Measurements from ENCODE around the gene REV3L. TPM values are rescaled to one million over a fixed set of nuclear protein-coding genes. Genes with fewer than 3 reads are reported as not detected.

The REV3L gene
- total RNA-seq, 1 experiment from 2014 or later = 5.3 TPM

GRCh38 chr6:111524735-111525134 is 41.7 kb upstream of the REV3L start:
- H3K27ac ChIP-seq (ENCODE audit: insufficient read length, low read depth, low read length) = no peak overlapping the region

More at GRCh38 chr6:111524735-111525134, 41.7 kb upstream of the REV3L start:
- no peak overlapping the region for H2BK15ac ChIP-seq (ENCODE audit: low read depth, low read length)
- no peak overlapping the region for H3K9ac ChIP-seq (ENCODE audit: extremely low read depth, insufficient read length, low read length)
- H3K23me2 ChIP-seq (ENCODE audit: insufficient read length, low read depth, low read length, poor library complexity, severe bottlenecking) = no peaks in the 10 kb centered on the region
- no peak overlapping the region for H3K4me2 ChIP-seq (ENCODE audit: insufficient read depth, insufficient read length, low read length)
- H2BK20ac ChIP-seq (ENCODE audit: low read depth, low read length, poor library complexity, severe bottlenecking) = no peak overlapping the region
- Mint-ChIP-seq H3K36me3 (ENCODE audit: insufficient read depth in 1 of 3, low read depth in 3 of 3) (no peaks in the 10 kb centered on the region; a peak in 2 of 7 replicates), H3K27me3 (ENCODE audit: low read depth) (no peaks in the 10 kb centered on the region), H3K27ac (no peak overlapping the region), H3K4me1 (peaks cover 22 to 32% of the 10 kb centered on the region in 2 experiments), H3K4me3 (no peak overlapping the region), H3K9me3 (peaks cover 0 to 3% of the 10 kb centered on the region in 2 experiments; a peak in 1 of 5 replicates)
- H2AFZ ChIP-seq (ENCODE audit: low read length) = no peak overlapping the region
- no peak overlapping the region for H2BK5ac ChIP-seq (ENCODE audit: insufficient read length, low read length)
- no peak overlapping the region for H4K91ac ChIP-seq (ENCODE audit: insufficient read length, low read depth, low read length)
- no peak overlapping the region for H4K8ac ChIP-seq (replicated peaks; ENCODE audit: insufficient read length, low read depth, low read length)
- H2AK5ac ChIP-seq (ENCODE audit: insufficient read length, low read length) = no peak overlapping the region
- H3K23ac ChIP-seq (ENCODE audit: insufficient read length, low read depth, low read length) = no peak overlapping the region
- no peak overlapping the region for H3K18ac ChIP-seq (ENCODE audit: insufficient read length, low read depth, low read length)
- H3K14ac ChIP-seq (ENCODE audit: insufficient read depth, low read length) = no peak overlapping the region
- no peak overlapping the region for H3K4ac ChIP-seq (ENCODE audit: low read depth, low read length)
- no peaks in the 10 kb centered on the region for H3K79me1 ChIP-seq (ENCODE audit: insufficient read depth, low read depth, low read length, poor library complexity, severe bottlenecking)
- no peak for TF ChIP-seq CTCF (conservative IDR thresholded peaks at IDR 0.05)
- no peaks in the 10 kb centered on the region for H3K27me3 ChIP-seq (ENCODE audit: insufficient read depth, low read length)
- no peak overlapping the region for H4K5ac ChIP-seq (ENCODE audit: insufficient read length, low read depth, low read length)
- no peaks in the 10 kb centered on the region for H4K20me1 ChIP-seq (ENCODE audit: control insufficient read depth, insufficient read depth, insufficient read length)
- no peak for DNase-seq
- H3K56ac ChIP-seq (ENCODE audit: insufficient read length, low read depth, low read length) = no peak overlapping the region
- no peaks in the 10 kb centered on the region for H3K79me2 ChIP-seq (ENCODE audit: insufficient read depth, low read length)
- no peaks in the 10 kb centered on the region for H3K9me3 ChIP-seq (ENCODE audit: control insufficient read depth, low read depth, low read length)
- no peak overlapping the region for H2BK12ac ChIP-seq (ENCODE audit: insufficient read length, low read depth, low read length)
- H3T11ph ChIP-seq (ENCODE audit: low read length) = no peak overlapping the region
- H2BK120ac ChIP-seq (ENCODE audit: low read depth, low read length, poor library complexity, severe bottlenecking) = no peak overlapping the region
- peaks cover 5% of the 10 kb centered on the region; the same call in 1 of the 2 replicates for H3K4me1 ChIP-seq (ENCODE audit: insufficient read depth, low read length)

Measured in H9 (cell line).